HG02943 (cell line): ENCODE measurements around the gene RGN.
"Not testable (repeated sequence)": the region's sequence is repeated elsewhere in the genome, so short reads cannot be mapped to it uniquely, and the experiment has no call there.

Experiments used
- ATAC-seq: cut with Tn5 transposase; IDR thresholded peaks from one replicate; pipeline ENCODE4 v1.9.1; 2021; ENCODE audit warnings: mild to moderate bottlenecking, low read depth, moderate library complexity; ENCODE audit not compliant: unreplicated experiment

Gene RGN

GRCh38 chrX:47112316-47112954 lies 34.2 kb downstream of the RGN start:
- ATAC-seq = no peak

GRCh38 chrX:47116551-47117110 lies 38.4 kb downstream of the RGN start:
- not testable (repeated sequence) for ATAC-seq

GRCh38 chrX:47124466-47124865 lies 46.2 kb downstream of the RGN start:
- ATAC-seq = not testable (repeated sequence)

GRCh38 chrX:47129157-47129898 lies 51.1 kb downstream of the RGN start:
- ATAC-seq = peak; percentile 94

- ATAC-seq = no peak
Measured at GRCh38 chrX:47129899-47130358, 51.7 kb downstream of the RGN start.

GRCh38 chrX:47133493-47133892 lies 55.2 kb downstream of the RGN start:
- no peak for ATAC-seq

- ATAC-seq = not testable (repeated sequence)
Measured at GRCh38 chrX:47135650-47136049, 57.4 kb downstream of the RGN start.

GRCh38 chrX:47138171-47138570 lies 59.9 kb downstream of the RGN start:
- no peak for ATAC-seq
